Loucy (cell line): ENCODE measurements around the gene CAPN2.

Experiments used
- H2AFZ ChIP-seq: fragments of 200-600 bp; sonication (generic); 2 replicates; pipeline ENCODE4 v1.6.0; 2016; ENCODE audit warnings: antibody characterized with exemption, mild to moderate bottlenecking, low read length, moderate library complexity
- H3F3A ChIP-seq: fragments of 200-600 bp; 2 replicates; pipeline ENCODE4 v1.6.0; 2016; ENCODE audit warnings: antibody characterized with exemption, low read depth, mild to moderate bottlenecking
- H3K27me3 ChIP-seq: fragments of 200-600 bp; sonication (generic); 2 replicates; pipeline ENCODE4 v1.6.1; 2014; ENCODE audit warnings: low read length, mild to moderate bottlenecking; ENCODE audit not compliant: insufficient read depth, poor library complexity, severe bottlenecking
- H3K36me3 ChIP-seq: fragments of 200-600 bp; sonication (generic); 2 replicates; pipeline ENCODE4 v1.6.1; 2016; ENCODE audit warnings: low read length; ENCODE audit not compliant: insufficient read depth
- H3K4me1 ChIP-seq: fragments of 200-600 bp; sonication (generic); 2 replicates; pipeline ENCODE4 v1.5.1; 2014; ENCODE audit warnings: low read length, mild to moderate bottlenecking; ENCODE audit not compliant: insufficient read depth, poor library complexity, severe bottlenecking
- H3K4me2 ChIP-seq: fragments of 200-600 bp; sonication (generic); 2 replicates; pipeline ENCODE4 v1.6.0; 2014; ENCODE audit warnings: antibody characterized with exemption, low read length, low read depth, mild to moderate bottlenecking; ENCODE audit not compliant: poor library complexity, severe bottlenecking
- H3K4me3 ChIP-seq: fragments of 200-600 bp; sonication (generic); 2 replicates; pipeline ENCODE4 v1.5.1; 2014; ENCODE audit warnings: low read length, mild to moderate bottlenecking, mixed read lengths; ENCODE audit not compliant: poor library complexity, severe bottlenecking
- H3K79me2 ChIP-seq: fragments of 200-600 bp; sonication (generic); 2 replicates; pipeline ENCODE4 v1.6.1; 2014; ENCODE audit warnings: low read length; ENCODE audit not compliant: insufficient read depth
- H3K9ac ChIP-seq: fragments of 200-600 bp; sonication (generic); 2 replicates; pipeline ENCODE4 v1.6.0; 2014; ENCODE audit warnings: mild to moderate bottlenecking, low read depth, low read length, moderate library complexity; ENCODE audit not compliant: poor library complexity, severe bottlenecking
- H3K9me2 ChIP-seq: fragments of 200-600 bp; sonication (generic); replicated peaks from 2 replicates; pipeline ENCODE4 v1.6.1; 2016; ENCODE audit warnings: low read depth, low read length, mixed read lengths
- H3K9me3 ChIP-seq: fragments of 200-600 bp; sonication (generic); 2 replicates; pipeline ENCODE4 v1.6.1; 2014; ENCODE audit warnings: mild to moderate bottlenecking, antibody characterized with exemption, low read length, low read depth; ENCODE audit not compliant: insufficient read depth
- H4K20me1 ChIP-seq: fragments of 200-600 bp; sonication (generic); 2 replicates; pipeline ENCODE4 v1.6.0; 2014; ENCODE audit warnings: antibody characterized with exemption, low read length, mild to moderate bottlenecking; ENCODE audit not compliant: insufficient read depth, poor library complexity, severe bottlenecking
- CTCF ChIP-seq: fragments of 200-600 bp; sonication (generic); conservative IDR thresholded peaks from 2 replicates; pipeline ENCODE4 v1.5.1; 2014; ENCODE audit warnings: mild to moderate bottlenecking, antibody characterized with exemption, low read length
- EZH2phosphoT487 ChIP-seq: fragments of 200-600 bp; IDR thresholded peaks from 2 replicates; pipeline ENCODE4 v1.6.1; 2018; ENCODE audit warnings: antibody characterized with exemption, mild to moderate bottlenecking, moderate library complexity, borderline replicate concordance

Gene CAPN2

GRCh38 chr1:223670458-223671159 lies 41.7 kb upstream of the CAPN2 start:
- Histone ChIP-seq H3K36me3 (no peaks in the 10 kb centered on the region), H3K9me2 (no peaks in the 10 kb centered on the region), H3K4me3 (no peak overlapping the region), H3K4me1 (no peaks in the 10 kb centered on the region), H3K4me2 (no peak overlapping the region), H3K9ac (no peak overlapping the region), H3K79me2 (no peaks in the 10 kb centered on the region), H3K27me3 (no peaks in the 10 kb centered on the region), H3F3A (no peaks in the 10 kb centered on the region), H2AFZ (no peak overlapping the region), H3K9me3 (peaks cover 9% of the 10 kb centered on the region; the same call in 1 of the 2 replicates), H4K20me1 (no peaks in the 10 kb centered on the region)
- TF ChIP-seq CTCF: peak; percentile 72
- TF ChIP-seq EZH2phosphoT487: no peak

- H4K20me1 ChIP-seq: no peaks in the 10 kb centered on the region
- no peak overlapping the region for H3K4me3 ChIP-seq
- H3K79me2 ChIP-seq: no peaks in the 10 kb centered on the region
- H3F3A ChIP-seq: no peaks in the 10 kb centered on the region
- H3K4me2 ChIP-seq: no peak overlapping the region
- no peak overlapping the region for H3K9ac ChIP-seq
- no peaks in the 10 kb centered on the region for H3K9me2 ChIP-seq
- TF ChIP-seq CTCF (no peak), EZH2phosphoT487 (no peak)
- H3K9me3 ChIP-seq: peaks cover 13% of the 10 kb centered on the region; the same call in 1 of the 2 replicates
- H3K36me3 ChIP-seq: no peaks in the 10 kb centered on the region
- no peaks in the 10 kb centered on the region for H3K4me1 ChIP-seq
- no peak overlapping the region for H2AFZ ChIP-seq
- no peaks in the 10 kb centered on the region for H3K27me3 ChIP-seq
These were observed 38.0 kb upstream of the CAPN2 start for GRCh38 chr1:223674119-223674890.

- H3K9ac ChIP-seq: no peak overlapping the region
- no peak overlapping the region for H3K4me2 ChIP-seq
- no peaks in the 10 kb centered on the region for H3F3A ChIP-seq
- no peaks in the 10 kb centered on the region for H3K79me2 ChIP-seq
- no peaks in the 10 kb centered on the region for H3K27me3 ChIP-seq
- no peaks in the 10 kb centered on the region for H3K36me3 ChIP-seq
- no peaks in the 10 kb centered on the region for H3K4me1 ChIP-seq
- H3K4me3 ChIP-seq: no peak overlapping the region
- no peaks in the 10 kb centered on the region for H3K9me2 ChIP-seq
- no peaks in the 10 kb centered on the region for H4K20me1 ChIP-seq
- TF ChIP-seq EZH2phosphoT487 (no peak), CTCF (no peak)
- no peak overlapping the region for H2AFZ ChIP-seq
- H3K9me3 ChIP-seq: peaks cover 10% of the 10 kb centered on the region; the same call in 1 of the 2 replicates
These were observed 33.5 kb upstream of the CAPN2 start for GRCh38 chr1:223678841-223679240.
